Brain microvascular endothelial cell (primary cell): Measurements from ENCODE around the gene TUBGCP6.

Experiments
- DNase-seq: peaks from one replicate; pipeline ENCODE4 v3.0.0-alpha.2; 2020
- H3K27ac ChIP-seq: fragments of 250-450 bp; sonication (Bioruptor Pico); 2 replicates; pipeline ENCODE4 v1.5.1; 2020; ENCODE audit warnings: mild to moderate bottlenecking, moderate library complexity
- H3K27me3 ChIP-seq: fragments of 250-450 bp; sonication (Bioruptor Pico); replicated peaks from 2 replicates; pipeline ENCODE4 v1.5.1; 2020; ENCODE audit warnings: mild to moderate bottlenecking
- H3K36me3 ChIP-seq: fragments of 250-450 bp; sonication (Bioruptor Pico); replicated peaks from 2 replicates; pipeline ENCODE4 v1.5.1; 2020; ENCODE audit warnings: mild to moderate bottlenecking
- H3K4me3 ChIP-seq: 2 replicates; pipeline ENCODE4 v1.5.1; 2011; ENCODE audit warnings: low read depth, mild to moderate bottlenecking, control low read depth, low read length, moderate library complexity
- in situ Hi-C: cut with HindIII; loops from 2 replicates; pipeline ENCODE4 v1.10.0; 2017; ENCODE audit warnings: low sequenced_read_pairs, low pct_ligation_motif_present
- TF ChIP-seq, protein P1 (sequence below): IDR thresholded peaks from 2 replicates; pipeline ENCODE4 v1.5.1; 2011; ENCODE audit warnings: low read depth, mild to moderate bottlenecking, moderate library complexity, low read length, control low read depth, inconsistent platforms; ENCODE audit errors: missing control alignments

Gene TUBGCP6

DNA sequence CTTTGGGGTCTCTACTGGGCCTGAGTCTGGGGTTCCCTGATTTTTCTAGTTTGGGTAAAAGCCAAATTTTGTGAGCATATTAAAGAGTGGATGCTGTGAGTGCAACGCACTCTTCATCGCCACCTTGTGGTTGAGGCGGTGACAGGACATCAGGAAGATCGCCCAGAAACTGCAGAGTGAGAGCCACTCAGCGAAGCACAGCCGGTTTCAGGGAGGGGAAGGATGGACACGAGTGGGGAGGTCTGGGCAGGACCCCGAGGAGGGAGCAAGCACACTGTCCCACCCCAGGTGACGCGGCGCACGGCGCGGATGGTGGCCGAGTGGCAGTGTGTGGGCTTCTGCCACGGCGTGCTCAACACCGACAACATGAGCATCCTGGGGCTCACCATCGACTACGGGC, 34.9 kb downstream of the TUBGCP6 start:
- Histone ChIP-seq H3K36me3 (peaks cover 31% of the 10 kb centered on the region), H3K27ac (no peak overlapping the region), H3K27me3 (no peaks in the 10 kb centered on the region), H3K4me3 (no peak overlapping the region)
- in situ Hi-C loops, result no loop called here
- peak; percentile 55 for DNase-seq
- TF ChIP-seq, protein P1, sequence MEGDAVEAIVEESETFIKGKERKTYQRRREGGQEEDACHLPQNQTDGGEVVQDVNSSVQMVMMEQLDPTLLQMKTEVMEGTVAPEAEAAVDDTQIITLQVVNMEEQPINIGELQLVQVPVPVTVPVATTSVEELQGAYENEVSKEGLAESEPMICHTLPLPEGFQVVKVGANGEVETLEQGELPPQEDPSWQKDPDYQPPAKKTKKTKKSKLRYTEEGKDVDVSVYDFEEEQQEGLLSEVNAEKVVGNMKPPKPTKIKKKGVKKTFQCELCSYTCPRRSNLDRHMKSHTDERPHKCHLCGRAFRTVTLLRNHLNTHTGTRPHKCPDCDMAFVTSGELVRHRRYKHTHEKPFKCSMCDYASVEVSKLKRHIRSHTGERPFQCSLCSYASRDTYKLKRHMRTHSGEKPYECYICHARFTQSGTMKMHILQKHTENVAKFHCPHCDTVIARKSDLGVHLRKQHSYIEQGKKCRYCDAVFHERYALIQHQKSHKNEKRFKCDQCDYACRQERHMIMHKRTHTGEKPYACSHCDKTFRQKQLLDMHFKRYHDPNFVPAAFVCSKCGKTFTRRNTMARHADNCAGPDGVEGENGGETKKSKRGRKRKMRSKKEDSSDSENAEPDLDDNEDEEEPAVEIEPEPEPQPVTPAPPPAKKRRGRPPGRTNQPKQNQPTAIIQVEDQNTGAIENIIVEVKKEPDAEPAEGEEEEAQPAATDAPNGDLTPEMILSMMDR, result peak; percentile 95

DNA sequence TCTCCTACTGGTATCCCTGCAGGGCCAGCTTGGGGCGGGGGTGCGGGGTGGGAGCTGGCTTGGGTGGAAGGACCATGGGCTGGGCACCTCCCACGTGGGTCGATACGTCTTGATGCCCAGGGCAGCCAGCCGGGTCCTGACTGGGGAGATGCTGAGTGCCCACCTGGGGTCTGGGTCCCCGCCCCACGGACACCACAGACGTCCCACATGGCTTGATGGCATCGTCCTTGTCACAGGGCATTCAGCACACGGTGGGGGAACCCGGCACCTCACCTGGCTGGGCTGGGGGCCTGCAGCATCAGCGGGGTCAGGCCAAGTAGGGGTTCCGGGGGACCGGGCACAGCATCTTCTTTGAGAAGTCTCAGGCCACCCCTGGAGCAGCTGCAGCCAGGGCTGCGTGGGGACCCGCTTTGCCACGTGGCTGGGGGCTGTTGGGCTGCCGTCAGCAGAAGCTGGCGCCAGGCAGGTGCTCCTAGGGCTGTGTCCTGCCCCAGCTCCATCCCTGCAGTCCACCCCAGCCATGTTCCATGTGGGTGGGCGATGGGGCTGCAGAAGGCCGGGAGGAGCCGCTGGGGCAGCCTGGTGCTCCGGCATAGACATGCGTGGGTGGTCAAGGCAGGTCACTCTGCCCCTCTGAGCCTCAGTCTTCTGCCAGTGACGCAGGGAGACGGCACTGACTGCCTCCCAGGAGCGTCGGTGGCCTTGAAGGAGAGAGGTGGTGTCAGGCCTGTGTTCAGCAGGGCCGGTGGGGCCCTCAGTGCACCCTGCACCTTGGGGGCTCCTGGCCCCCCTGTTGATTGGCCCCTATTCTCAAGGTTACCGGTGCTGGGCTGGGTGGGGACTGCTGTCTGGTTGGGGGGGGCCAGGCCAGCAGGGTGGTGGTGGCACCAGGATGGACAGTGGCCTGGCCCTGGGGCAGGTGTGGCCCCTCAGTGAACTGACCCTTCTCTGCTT, 35.6 kb downstream of the TUBGCP6 start:
- in situ Hi-C loops, result no loop called here
- peaks cover 25% of the 10 kb centered on the region for H3K36me3 ChIP-seq
- no peak overlapping the region for H3K4me3 ChIP-seq
- TF ChIP-seq, protein P1, result no peak
- H3K27ac ChIP-seq, result no peak overlapping the region
- no peak for DNase-seq
- H3K27me3 ChIP-seq, result no peaks in the 10 kb centered on the region

DNA sequence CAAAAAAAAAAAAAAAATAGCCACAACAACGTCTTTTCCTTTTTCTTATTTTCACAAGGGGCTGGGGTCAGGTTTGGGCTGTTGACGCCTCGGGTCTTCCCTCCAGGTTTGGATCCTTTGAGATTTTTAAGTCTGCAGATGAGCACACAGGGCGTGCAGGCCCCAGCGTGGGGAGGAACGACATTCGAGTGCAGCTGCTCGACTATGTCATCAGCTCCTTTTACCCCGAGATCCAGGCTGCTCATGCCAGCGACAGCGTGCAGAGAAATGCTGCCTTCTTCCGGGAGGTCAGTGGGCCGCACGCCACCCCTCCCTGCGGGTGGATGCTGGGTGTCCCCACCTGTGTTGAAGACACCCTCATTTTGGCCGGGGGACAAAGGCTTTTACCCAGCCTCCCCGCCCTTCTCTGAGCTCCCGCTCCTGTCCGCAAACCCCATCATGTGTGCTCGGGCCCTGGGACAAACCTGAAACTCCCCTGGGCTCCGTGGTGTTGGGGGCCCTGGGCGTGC, 36.3 kb downstream of the TUBGCP6 start:
- no peak for DNase-seq
- no peak overlapping the region for H3K27ac ChIP-seq
- TF ChIP-seq, protein P1, result no peak
- peaks cover 28% of the 10 kb centered on the region for H3K36me3 ChIP-seq
- in situ Hi-C loops, result no loop called here
- no peak overlapping the region for H3K4me3 ChIP-seq
- H3K27me3 ChIP-seq, result no peaks in the 10 kb centered on the region

DNA sequence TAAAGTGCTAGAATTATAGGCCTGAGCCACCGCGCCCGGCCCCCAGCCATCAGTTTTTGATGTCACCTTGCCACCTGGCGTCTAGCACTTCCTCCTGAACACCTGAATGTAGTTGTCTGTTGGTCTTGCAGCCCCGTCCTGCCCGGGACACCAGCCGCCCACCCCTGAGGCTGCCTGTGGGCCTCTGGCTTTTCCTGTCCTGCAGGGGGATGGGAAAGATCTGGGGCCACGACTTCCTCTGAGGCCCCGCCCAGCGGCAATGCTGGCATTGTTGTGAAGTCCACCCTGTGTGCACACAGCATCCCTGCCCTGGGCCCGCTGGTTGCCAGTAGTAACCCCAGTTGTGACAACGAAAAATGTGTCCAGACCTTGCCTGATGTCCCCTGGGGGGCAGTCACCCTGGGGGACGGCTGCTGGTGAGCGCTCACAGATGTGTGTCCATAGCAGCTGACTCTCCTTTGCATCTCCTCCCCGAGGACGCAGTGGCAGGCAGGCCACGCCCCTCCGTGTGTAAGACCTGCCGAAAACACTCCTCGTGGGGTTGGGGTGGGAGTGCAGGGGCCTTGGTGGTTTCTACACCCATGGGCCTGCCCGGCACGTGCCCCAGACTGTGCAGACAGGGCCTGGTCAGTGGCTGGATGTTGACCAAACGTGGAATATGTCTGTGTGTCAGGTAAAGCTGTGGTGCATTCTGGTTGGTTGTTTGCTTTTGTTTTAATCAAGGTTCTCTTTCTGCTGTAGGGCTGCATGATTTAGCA, 37.3 kb downstream of the TUBGCP6 start:
- no peak for DNase-seq
- in situ Hi-C loops, result no loop called here

DNA sequence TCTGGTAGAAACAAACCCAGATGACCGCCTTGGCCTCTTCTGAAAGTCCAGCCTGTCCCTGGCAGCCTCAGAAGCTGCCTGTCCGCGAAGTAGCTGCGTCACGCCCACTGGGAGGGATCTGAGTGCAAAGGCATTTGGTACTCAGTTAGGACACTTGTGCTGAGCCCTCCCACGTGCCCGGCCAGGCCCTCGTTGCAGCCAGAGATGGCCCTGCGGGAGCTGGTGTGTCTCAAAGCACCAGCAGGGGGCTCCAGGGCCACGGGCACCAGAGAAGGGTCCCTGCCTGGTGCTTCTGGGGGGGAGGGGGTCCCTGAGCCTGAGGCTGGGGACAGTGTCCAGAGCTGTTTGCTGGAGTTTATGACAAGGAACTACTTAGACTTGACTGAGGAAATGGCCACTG, 38.2 kb downstream of the TUBGCP6 start:
- peaks cover 25% of the 10 kb centered on the region for H3K36me3 ChIP-seq
- in situ Hi-C loops, result no loop called here

More for the DNA sequence above, 37.3 kb downstream of the TUBGCP6 start:
- Histone ChIP-seq H3K27ac (no peak overlapping the region), H3K4me3 (no peak overlapping the region), H3K27me3 (no peaks in the 10 kb centered on the region), H3K36me3 (peaks cover 25% of the 10 kb centered on the region)
- TF ChIP-seq, protein P1, result no peak

More for the DNA sequence above, 38.2 kb downstream of the TUBGCP6 start:
- no peak overlapping the region for H3K27ac ChIP-seq
- DNase-seq, result peak; percentile 28
- H3K27me3 ChIP-seq, result no peaks in the 10 kb centered on the region
- H3K4me3 ChIP-seq, result no peak overlapping the region
- TF ChIP-seq, protein P1, result peak; percentile 72
